Measurements from ENCODE around the gene HIF1A.

- TF ChIP-seq, protein P1, sequence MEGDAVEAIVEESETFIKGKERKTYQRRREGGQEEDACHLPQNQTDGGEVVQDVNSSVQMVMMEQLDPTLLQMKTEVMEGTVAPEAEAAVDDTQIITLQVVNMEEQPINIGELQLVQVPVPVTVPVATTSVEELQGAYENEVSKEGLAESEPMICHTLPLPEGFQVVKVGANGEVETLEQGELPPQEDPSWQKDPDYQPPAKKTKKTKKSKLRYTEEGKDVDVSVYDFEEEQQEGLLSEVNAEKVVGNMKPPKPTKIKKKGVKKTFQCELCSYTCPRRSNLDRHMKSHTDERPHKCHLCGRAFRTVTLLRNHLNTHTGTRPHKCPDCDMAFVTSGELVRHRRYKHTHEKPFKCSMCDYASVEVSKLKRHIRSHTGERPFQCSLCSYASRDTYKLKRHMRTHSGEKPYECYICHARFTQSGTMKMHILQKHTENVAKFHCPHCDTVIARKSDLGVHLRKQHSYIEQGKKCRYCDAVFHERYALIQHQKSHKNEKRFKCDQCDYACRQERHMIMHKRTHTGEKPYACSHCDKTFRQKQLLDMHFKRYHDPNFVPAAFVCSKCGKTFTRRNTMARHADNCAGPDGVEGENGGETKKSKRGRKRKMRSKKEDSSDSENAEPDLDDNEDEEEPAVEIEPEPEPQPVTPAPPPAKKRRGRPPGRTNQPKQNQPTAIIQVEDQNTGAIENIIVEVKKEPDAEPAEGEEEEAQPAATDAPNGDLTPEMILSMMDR (IDR thresholded peaks at IDR 0.05), result no peak
- TF ChIP-seq EZH2 (IDR thresholded peaks at IDR 0.05; ENCODE audit: borderline replicate concordance, insufficient read depth, low read depth, low read length, poor library complexity, severe bottlenecking), result no peak
These were observed 5.3 kb upstream of the HIF1A start for GRCh38 chr14:61690039-61690438.

Data from B cell (primary cell).